Esophagus muscularis mucosa (tissue), 4 donors: ENCODE results near the gene MFSD6. TPM values are rescaled to one million over a fixed set of nuclear protein-coding genes. Genes with fewer than 3 reads are reported as not detected.

Source experiments
- DNase-seq: peaks from one replicate; pipeline ENCODE4 v3.0.0-alpha.2; 2017; ENCODE audit errors: extremely low spot score
- H3K27ac ChIP-seq, 4 donors: fragments of 200-600 bp; sonication (generic); replicated peaks in 1 of 4; 1 replicate in 3 of 4; 2 replicates in 1 of 4; pipeline ENCODE4 v1.5.1; 2016 to 2019; ENCODE audit warnings: mild to moderate bottlenecking in 1 of 4
- H3K27me3 ChIP-seq, 4 donors: fragments of 200-600 bp; sonication (generic); one replicate each; pipeline versions ENCODE4 v1.5.1 to v1.6.0; 2016 to 2019
- H3K36me3 ChIP-seq, 4 donors: fragments of 200-600 bp; sonication (generic); one replicate each; pipeline ENCODE4 v1.5.1; 2016 to 2019
- H3K4me1 ChIP-seq, 4 donors: fragments of 200-600 bp; sonication (generic); one replicate each; pipeline ENCODE4 v1.5.1; 2016 to 2019
- H3K4me3 ChIP-seq, 4 donors: fragments of 200-600 bp; sonication (generic); 1 replicate in 2 of 4; 2 replicates in 2 of 4; pipeline ENCODE4 v1.5.1; 2016 to 2019; ENCODE audit warnings: mild to moderate bottlenecking in 4 of 4, moderate library complexity in 1 of 4
- H3K9me3 ChIP-seq, 4 donors: fragments of 200-600 bp; sonication (generic); 1 replicate in 3 of 4; 2 replicates in 1 of 4; pipeline ENCODE4 v1.5.1; 2016 to 2019
- CTCF ChIP-seq, 3 experiments: fragments of 200-600 bp in 2 of 3; fragments of 450-650 bp in 1 of 3; sonication (generic) in 2 of 3; IDR thresholded peaks; one replicate each; pipeline ENCODE4 v1.5.1; 2017 to 2019; ENCODE audit warnings: antibody characterized with exemption in 3 of 3, mild to moderate bottlenecking in 2 of 3, moderate library complexity in 1 of 3
- EP300 ChIP-seq: sonication (generic); formaldehyde crosslinking; IDR thresholded peaks from one replicate; pipeline ENCODE4 v1.6.1; 2017; ENCODE audit warnings: antibody characterized with exemption
- POLR2A ChIP-seq: fragments of 450-650 bp; IDR thresholded peaks from one replicate; pipeline ENCODE4 v1.6.1; 2017; ENCODE audit warnings: antibody characterized with exemption, moderate library complexity, mild to moderate bottlenecking, low read depth
- POLR2AphosphoS5 ChIP-seq, 2 donors: sonication (generic); formaldehyde crosslinking; IDR thresholded peaks; one replicate each; pipeline ENCODE4 v1.6.1; 2017; ENCODE audit warnings: antibody characterized with exemption in 2 of 2
- WGBS: methylation state at CpG from one replicate; pipeline ENCODE4 v1.1.5; 2018; 5-methylcytosine and 5-hydroxymethylcytosine counted together
- intact Hi-C: fragments of 100-400 bp; cut with DNase I; formaldehyde crosslinking; loops from one replicate; pipeline ENCODE4 v1.15.1; 2023
- total RNA-seq, 4 donors: library from RNA; depleted of rRNA; stranded (reverse); fragments of >200 nt; gene quantifications; one replicate each; pipeline versions ENCODE4 v1.1.0 to v1.2.1, GENCODE V29; 2016

Gene MFSD6
- total RNA-seq, 4 donors from 2014 or later, result 145 to 180 (median 163) TPM

- intact Hi-C loops, result no loop called here
- Histone ChIP-seq H3K27me3 (no peaks in the 10 kb centered on the region), H3K27ac (no peak overlapping the region), H3K9me3 (no peaks in the 10 kb centered on the region), H3K4me3 (no peak overlapping the region), H3K4me1 (peaks cover 4 to 61% (median 51%) of the 10 kb centered on the region in 4 donors), H3K36me3 (peaks cover 15 to 25% (median 19%) of the 10 kb centered on the region in 4 donors)
- no peak for DNase-seq
- no peak for TF ChIP-seq EP300
- no peak for TF ChIP-seq POLR2AphosphoS5 (IDR thresholded peaks at IDR 0.05)
- TF ChIP-seq POLR2A, result no peak
- no peak for TF ChIP-seq CTCF (IDR thresholded peaks at IDR 0.05)
- 96% methylated on average over 5 of the region's 5 CpGs for WGBS
Observed at GRCh38 chr2:190436557-190436956, 28.4 kb downstream of the MFSD6 start.

GRCh38 chr2:190440113-190440512 lies 32.0 kb downstream of the MFSD6 start:
- TF ChIP-seq CTCF (IDR thresholded peaks at IDR 0.05) (no peak), POLR2AphosphoS5 (IDR thresholded peaks at IDR 0.05) (no peak), POLR2A (no peak), EP300 (no peak)
- Histone ChIP-seq H3K27me3 (no peaks in the 10 kb centered on the region), H3K4me1 (peaks cover 26 to 75% (median 63%) of the 10 kb centered on the region in 4 donors), H3K36me3 (peaks cover 15 to 25% (median 19%) of the 10 kb centered on the region in 4 donors), H3K4me3 (no peak overlapping the region), H3K27ac (no peak overlapping the region), H3K9me3 (no peaks in the 10 kb centered on the region)
- intact Hi-C loops, result no loop called here
- no peak for DNase-seq

GRCh38 chr2:190441564-190441963 lies 33.4 kb downstream of the MFSD6 start:
- 86% methylated on average over 4 of the region's 4 CpGs for WGBS
- no peak overlapping the region for H3K27ac ChIP-seq
- no peaks in the 10 kb centered on the region for H3K27me3 ChIP-seq
- no peak for DNase-seq
- peaks cover 38 to 84% (median 77%) of the 10 kb centered on the region in 4 donors for H3K4me1 ChIP-seq
- intact Hi-C loops, result no loop called here
- H3K9me3 ChIP-seq, result no peaks in the 10 kb centered on the region
- H3K4me3 ChIP-seq, result no peak overlapping the region
- peaks cover 7 to 17% (median 12%) of the 10 kb centered on the region in 4 donors for H3K36me3 ChIP-seq
- TF ChIP-seq POLR2AphosphoS5 (IDR thresholded peaks at IDR 0.05) (no peak), POLR2A (no peak), CTCF (IDR thresholded peaks at IDR 0.05) (no peak), EP300 (no peak)

GRCh38 chr2:190443055-190443454 lies 34.9 kb downstream of the MFSD6 start:
- no peak for TF ChIP-seq CTCF (IDR thresholded peaks at IDR 0.05)
- no peak for TF ChIP-seq POLR2AphosphoS5 (IDR thresholded peaks at IDR 0.05)
- TF ChIP-seq POLR2A, result no peak
- no peak for TF ChIP-seq EP300
- intact Hi-C loops, result no loop called here
- Histone ChIP-seq H3K9me3 (no peaks in the 10 kb centered on the region), H3K27me3 (no peaks in the 10 kb centered on the region), H3K4me1 (peaks cover 41 to 93% (median 87%) of the 10 kb centered on the region in 4 donors), H3K27ac (no peak overlapping the region), H3K36me3 (peaks cover 0 to 3% (median 0%) of the 10 kb centered on the region in 4 donors), H3K4me3 (no peak overlapping the region)
- 78% methylated on average over 2 of the region's 2 CpGs for WGBS
- no peak for DNase-seq
